ENCODE results near the gene LAMC3.

Gene LAMC3

GRCh38 chr9:131138676-131139075 is 129.7 kb downstream of the LAMC3 start:
- no peak for DNase-seq

DNA sequence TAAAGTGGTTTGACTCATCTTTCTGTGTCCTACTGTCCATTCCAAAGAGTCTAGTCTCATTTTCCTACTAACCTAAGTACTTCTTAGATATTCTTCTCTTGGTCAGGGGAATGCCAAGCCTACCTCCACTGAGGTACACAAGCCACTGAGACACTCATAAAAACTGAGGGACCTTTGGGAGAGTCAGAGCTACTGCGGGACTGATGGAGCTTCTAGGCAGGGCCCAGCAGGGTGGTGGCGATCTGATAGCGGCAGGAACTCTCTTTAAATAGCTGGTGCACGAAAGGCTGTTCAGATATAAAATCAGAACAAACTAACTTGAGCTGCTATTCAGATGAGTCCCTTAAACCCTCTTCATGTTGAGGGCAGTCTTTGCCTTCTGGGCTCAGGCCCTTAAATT is 131.1 kb downstream of the LAMC3 start:
- DNase-seq = no peak

- DNase-seq = no peak
Observed at GRCh38 chr9:131140550-131140949, 131.6 kb downstream of the LAMC3 start.

DNA sequence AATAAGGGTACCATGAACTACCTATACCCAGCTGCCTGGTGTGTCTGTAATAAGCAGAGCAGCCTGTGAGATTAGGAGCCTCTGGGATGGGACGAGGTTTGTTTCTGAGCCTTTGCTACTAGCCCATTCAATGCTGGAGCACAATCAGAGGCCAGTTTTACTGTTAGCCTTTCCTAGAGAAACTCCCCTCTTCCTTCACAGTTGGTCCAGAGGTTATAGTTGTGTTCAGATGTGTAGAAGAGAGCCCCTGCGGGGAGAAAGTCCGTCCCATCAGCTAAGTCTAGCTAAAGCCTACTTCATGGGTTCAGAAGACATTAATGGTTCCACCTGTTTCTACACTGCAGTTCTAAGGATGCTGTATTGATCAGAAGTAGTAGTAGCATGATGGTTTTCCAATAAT is 133.2 kb downstream of the LAMC3 start:
- no peak for DNase-seq
